Sigmoid colon (tissue), 7 donors: ENCODE data around the gene PEA15. TPM values are rescaled to one million over a fixed set of nuclear protein-coding genes. Genes with fewer than 3 reads are reported as not detected.
A peak's percentile ranks its signal among the peaks of the same experiment; 100 is the strongest.

Experiments
- DNase-seq: peaks from one replicate; pipeline ENCODE4 v3.0.0-alpha.2; 2019
- H3K27ac ChIP-seq, 4 donors: fragments of 200-600 bp; sonication (generic); one replicate each; pipeline ENCODE4 v1.5.1; 2016 to 2019; ENCODE audit warnings: mild to moderate bottlenecking in 1 of 4
- H3K27me3 ChIP-seq, 3 donors: fragments of 200-600 bp; sonication (generic); one replicate each; pipeline ENCODE4 v1.5.1; 2019; ENCODE audit warnings: mild to moderate bottlenecking in 1 of 3
- H3K36me3 ChIP-seq, 4 donors: fragments of 200-600 bp; sonication (generic); one replicate each; pipeline ENCODE4 v1.5.1; 2016 to 2019
- H3K4me1 ChIP-seq, 4 donors: fragments of 200-600 bp; sonication (generic); one replicate each; pipeline ENCODE4 v1.5.1; 2017 to 2019
- H3K4me3 ChIP-seq, 4 donors: fragments of 200-600 bp; sonication (generic); one replicate each; pipeline ENCODE4 v1.5.1; 2017 to 2019; ENCODE audit warnings: mild to moderate bottlenecking in 2 of 4, moderate library complexity in 1 of 4
- H3K9me3 ChIP-seq, 4 donors: fragments of 200-600 bp in 3 of 4; sonication (generic) in 3 of 4; one replicate each; pipeline versions ENCODE4 v1.5.1 to v1.6.1; 2013 to 2019
- EP300 ChIP-seq, 4 donors: sonication (generic); formaldehyde crosslinking; IDR thresholded peaks; one replicate each; pipeline ENCODE4 v1.6.1; 2017; ENCODE audit warnings: antibody characterized with exemption in 4 of 4
- POLR2A ChIP-seq, 2 donors: fragments of 450-650 bp; IDR thresholded peaks; one replicate each; pipeline ENCODE4 v1.6.1; 2016; ENCODE audit warnings: antibody characterized with exemption in 2 of 2, mild to moderate bottlenecking in 2 of 2, moderate library complexity in 2 of 2
- POLR2AphosphoS5 ChIP-seq, 4 donors: sonication (generic); formaldehyde crosslinking; IDR thresholded peaks; one replicate each; pipeline ENCODE4 v1.6.1; 2017; ENCODE audit warnings: antibody characterized with exemption in 4 of 4
- WGBS, 2 donors: extraction: QIAGEN DNeasy Blood & Tissue Kit; methylation state at CpG; one replicate each; pipeline ENCODE4 v1.1.7; 2013; 5-methylcytosine and 5-hydroxymethylcytosine counted together
- intact Hi-C: fragments of 100-400 bp; cut with DNase I; formaldehyde crosslinking; loops from one replicate; pipeline ENCODE4 v1.15.1; 2023
- polyA plus RNA-seq, 3 donors: library from polyadenylated mRNA; stranded (reverse); fragments of 200-250 nt; gene quantifications; one replicate each; pipeline ENCODE4 v1.2.3, GENCODE V29; 2013
- total RNA-seq, 4 donors: library from RNA; depleted of rRNA; stranded (reverse); fragments of >200 nt; gene quantifications; one replicate each; pipeline ENCODE4 v1.1.0, GENCODE V29; 2016
- TF ChIP-seq, protein P1 (sequence below), 4 experiments: fragments of 450-650 bp in 3 of 4; fragments of 200-600 bp in 1 of 4; IDR thresholded peaks; one replicate each; pipeline ENCODE4 v1.5.1; 2016 to 2019; ENCODE audit warnings: antibody characterized with exemption in 4 of 4, mild to moderate bottlenecking in 3 of 4, moderate library complexity in 2 of 4
- donor health status: healthy with polysubstance abuse.
- donor health status: Bipolar disorder and iron deficiency.
- donor health status: healthy.

Gene PEA15, protein sequence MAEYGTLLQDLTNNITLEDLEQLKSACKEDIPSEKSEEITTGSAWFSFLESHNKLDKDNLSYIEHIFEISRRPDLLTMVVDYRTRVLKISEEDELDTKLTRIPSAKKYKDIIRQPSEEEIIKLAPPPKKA
- total RNA-seq (100 to 1,000 TPM in 1 of 4 donors, 10 to 100 TPM in 3; 65.7 to 126 (median 88.8) TPM), polyA plus RNA-seq (100 to 1,000 TPM in 2 of 3 donors, 10 to 100 TPM in 1; 42.5 to 113 (median 109) TPM)

DNA sequence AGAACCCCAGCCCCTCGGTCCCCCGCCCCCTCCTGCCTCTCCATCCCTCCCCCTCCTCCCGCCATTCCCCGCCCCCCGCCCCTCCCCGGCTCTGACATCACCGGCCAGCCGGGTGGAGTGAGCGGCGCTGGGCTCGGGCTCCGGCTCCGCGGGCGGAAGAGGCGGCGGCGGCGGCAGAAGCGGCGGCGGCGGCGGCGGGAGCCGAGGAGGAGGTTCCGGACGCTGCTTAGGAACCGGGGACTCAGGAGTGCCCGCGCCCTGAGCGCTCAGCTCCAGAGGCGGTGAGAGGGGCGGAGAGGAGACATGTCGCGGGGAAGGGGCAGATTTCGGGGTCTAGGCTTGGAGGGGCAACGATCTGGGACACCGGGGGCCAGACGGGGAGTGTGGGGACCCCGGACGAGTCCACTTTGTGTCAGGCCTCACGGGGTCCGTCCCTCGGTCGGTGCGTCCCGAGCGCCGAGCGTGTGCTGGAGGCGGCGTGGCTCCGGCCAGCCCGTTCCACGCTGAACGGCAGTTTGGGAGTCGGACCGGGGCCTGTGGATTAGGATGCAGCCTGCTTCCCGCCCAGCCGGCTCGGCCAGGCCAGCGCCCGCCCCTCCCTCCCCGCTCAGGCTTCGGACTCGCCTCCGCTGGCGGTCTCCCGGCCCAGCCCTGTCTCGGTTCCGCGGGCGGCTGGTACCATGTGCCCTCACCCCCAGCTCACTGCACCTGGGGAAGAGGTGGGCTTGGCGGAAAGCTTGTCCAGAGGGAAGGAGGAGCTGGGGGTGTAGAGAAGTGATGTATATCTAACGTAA lies at the start of gene PEA15:
Gene PEA15 (plus strand): TSS at position 143 of the 794 bp plus-strand sequence. CDS start 6,161 bp downstream, outside the sequence.
- intact Hi-C loops, result loop anchor here (5.0 kb wide), 2 partner anchors 88 to 137 kb away; partner anchors contain the start of genes ATP1A2, COPA and NCSTN
- Histone ChIP-seq H3K9me3 (no peaks in the 10 kb centered on the region), H3K4me1 (peaks cover 0 to 58% (median 52%) of the 10 kb centered on the region in 4 donors), H3K36me3 (no peaks in the 10 kb centered on the region), H3K27me3 (no peaks in the 10 kb centered on the region), H3K27ac (peak within 1 kb of the TSS; percentile 93 to 99 (median 96)), H3K4me3 (peak within 1 kb of the TSS; percentile 80 to 95 (median 90))
- TF ChIP-seq POLR2A (IDR thresholded peaks at IDR 0.05) (peak in 1 of 2 donors; percentile 57), POLR2AphosphoS5 (IDR thresholded peaks at IDR 0.05) (peak; percentile 65 to 82 (median 76))
- TF ChIP-seq, protein P1, sequence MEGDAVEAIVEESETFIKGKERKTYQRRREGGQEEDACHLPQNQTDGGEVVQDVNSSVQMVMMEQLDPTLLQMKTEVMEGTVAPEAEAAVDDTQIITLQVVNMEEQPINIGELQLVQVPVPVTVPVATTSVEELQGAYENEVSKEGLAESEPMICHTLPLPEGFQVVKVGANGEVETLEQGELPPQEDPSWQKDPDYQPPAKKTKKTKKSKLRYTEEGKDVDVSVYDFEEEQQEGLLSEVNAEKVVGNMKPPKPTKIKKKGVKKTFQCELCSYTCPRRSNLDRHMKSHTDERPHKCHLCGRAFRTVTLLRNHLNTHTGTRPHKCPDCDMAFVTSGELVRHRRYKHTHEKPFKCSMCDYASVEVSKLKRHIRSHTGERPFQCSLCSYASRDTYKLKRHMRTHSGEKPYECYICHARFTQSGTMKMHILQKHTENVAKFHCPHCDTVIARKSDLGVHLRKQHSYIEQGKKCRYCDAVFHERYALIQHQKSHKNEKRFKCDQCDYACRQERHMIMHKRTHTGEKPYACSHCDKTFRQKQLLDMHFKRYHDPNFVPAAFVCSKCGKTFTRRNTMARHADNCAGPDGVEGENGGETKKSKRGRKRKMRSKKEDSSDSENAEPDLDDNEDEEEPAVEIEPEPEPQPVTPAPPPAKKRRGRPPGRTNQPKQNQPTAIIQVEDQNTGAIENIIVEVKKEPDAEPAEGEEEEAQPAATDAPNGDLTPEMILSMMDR (IDR thresholded peaks at IDR 0.05), result no peak
- DNase-seq, result peak; percentile 88
- 0 to 1% methylated on average over 76 of the region's 76 CpGs for WGBS, 2 donors

DNA sequence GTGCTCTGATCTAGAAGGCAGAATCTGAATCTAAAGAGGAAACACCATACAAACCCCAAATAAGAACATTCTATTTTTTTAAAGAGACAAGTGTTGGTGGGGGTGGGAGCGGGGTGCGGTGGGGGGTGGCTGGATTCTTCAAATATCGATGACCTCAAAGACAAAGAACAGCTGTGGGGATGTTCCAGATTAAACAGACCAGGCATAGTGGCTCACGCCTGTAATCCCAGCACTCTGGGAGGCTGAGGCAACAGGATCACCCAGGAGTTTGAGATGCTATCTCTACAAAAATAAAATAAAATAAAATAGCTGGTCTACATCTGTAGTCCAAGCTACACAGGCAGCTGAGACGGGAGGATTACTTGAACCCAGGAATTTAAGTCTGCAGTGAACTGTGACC lies 48.8 kb upstream of the PEA15 start:
- H3K4me3 ChIP-seq, result no peak overlapping the region
- H3K9me3 ChIP-seq, result no peaks in the 10 kb centered on the region
- DNase-seq, result no peak
- no peak for TF ChIP-seq POLR2AphosphoS5 (IDR thresholded peaks at IDR 0.05)
- TF ChIP-seq POLR2A (IDR thresholded peaks at IDR 0.05), result no peak
- TF ChIP-seq EP300 (IDR thresholded peaks at IDR 0.05), result no peak
- TF ChIP-seq, protein P1 (IDR thresholded peaks at IDR 0.05), result no peak
- no peaks in the 10 kb centered on the region for H3K36me3 ChIP-seq
- no peaks in the 10 kb centered on the region for H3K27me3 ChIP-seq
- 89 to 90% methylated on average over 5 of the region's 5 CpGs for WGBS, 2 donors
- intact Hi-C loops, result no loop called here
- H3K4me1 ChIP-seq, result peaks cover 0 to 6% (median 0%) of the 10 kb centered on the region in 4 donors
- no peak overlapping the region for H3K27ac ChIP-seq

DNA sequence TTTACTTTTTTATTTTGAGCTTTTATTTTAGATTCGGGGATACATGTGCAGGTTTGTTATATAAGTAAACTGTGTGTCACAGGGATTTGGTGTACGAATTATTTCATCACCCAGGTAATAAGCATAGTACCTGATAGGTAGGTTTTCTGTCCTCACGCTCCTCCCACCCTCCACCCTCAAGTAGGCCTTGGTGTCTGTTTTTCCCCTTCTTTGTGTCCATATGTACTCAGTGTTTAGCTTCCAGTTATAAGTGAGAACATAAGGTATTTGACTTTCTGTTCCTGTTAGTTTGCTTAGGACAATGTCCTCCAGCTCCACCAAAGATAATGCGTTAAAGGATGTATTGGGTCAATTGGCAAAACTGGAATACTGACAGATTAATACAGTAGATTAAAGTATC lies 48.0 kb upstream of the PEA15 start:
- TF ChIP-seq, protein P1 (IDR thresholded peaks at IDR 0.05), result no peak
- TF ChIP-seq POLR2A (IDR thresholded peaks at IDR 0.05), result no peak
- TF ChIP-seq POLR2AphosphoS5 (IDR thresholded peaks at IDR 0.05), result no peak
- TF ChIP-seq EP300 (IDR thresholded peaks at IDR 0.05), result no peak
- DNase-seq, result no peak
- peaks cover 0 to 6% (median 0%) of the 10 kb centered on the region in 4 donors for H3K4me1 ChIP-seq
- intact Hi-C loops, result no loop called here
- H3K27ac ChIP-seq, result no peak overlapping the region
- no peak overlapping the region for H3K4me3 ChIP-seq
- H3K36me3 ChIP-seq, result no peaks in the 10 kb centered on the region
- H3K27me3 ChIP-seq, result no peaks in the 10 kb centered on the region
- WGBS, 2 donors, result 78 to 86% methylated on average over 4 of the region's 4 CpGs
- H3K9me3 ChIP-seq, result no peaks in the 10 kb centered on the region

DNA sequence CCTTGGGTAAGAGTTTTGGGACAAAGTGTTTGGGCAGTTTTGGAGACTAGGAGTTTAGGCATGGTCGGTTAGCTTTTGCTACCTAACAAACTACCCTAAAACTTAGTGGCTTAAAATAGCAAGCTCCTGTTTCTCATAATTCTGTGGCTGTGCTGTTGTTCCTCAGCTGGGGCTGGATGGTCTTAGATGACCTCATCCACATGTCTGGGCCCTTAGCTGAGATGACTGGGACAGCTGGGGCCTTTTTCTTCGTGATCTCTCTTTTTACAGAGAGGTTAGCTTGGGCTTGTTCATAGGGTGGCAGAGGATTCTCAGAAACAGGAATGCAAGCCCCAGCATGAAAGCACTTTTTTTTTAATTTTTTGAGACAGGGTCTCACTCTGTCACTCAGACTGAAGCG lies 47.2 kb upstream of the PEA15 start:
- H3K27ac ChIP-seq, result no peak overlapping the region
- intact Hi-C loops, result no loop called here
- no peaks in the 10 kb centered on the region for H3K36me3 ChIP-seq
- H3K9me3 ChIP-seq, result no peaks in the 10 kb centered on the region
- TF ChIP-seq, protein P1 (IDR thresholded peaks at IDR 0.05), result no peak
- TF ChIP-seq EP300 (IDR thresholded peaks at IDR 0.05) (no peak), POLR2AphosphoS5 (IDR thresholded peaks at IDR 0.05) (no peak), POLR2A (IDR thresholded peaks at IDR 0.05) (no peak)
- peaks cover 0 to 6% (median 0%) of the 10 kb centered on the region in 4 donors for H3K4me1 ChIP-seq
- 75 to 90% methylated on average over 3 of the region's 3 CpGs for WGBS, 2 donors
- H3K4me3 ChIP-seq, result no peak overlapping the region
- DNase-seq, result no peak
- no peaks in the 10 kb centered on the region for H3K27me3 ChIP-seq
